Lung (tissue), 12 donors: ENCODE results near the gene ECD. TPM values are rescaled to one million over a fixed set of nuclear protein-coding genes. Genes with fewer than 3 reads are reported as not detected.

Experiments used
- ATAC-seq: fragments of 200-7000 bp; cut with Tn5 transposase; one replicate; pipeline ENCODE4 v1.9.1; 2020; ENCODE audit warnings: moderate number of reproducible peaks; ENCODE audit not compliant: insufficient read depth, low FRiP score
- DNase-seq, 3 donors: peaks; one replicate each; pipeline ENCODE4 v3.0.0-alpha.2; 2013 to 2017
- H3K27ac ChIP-seq, 2 donors: one replicate each; pipeline ENCODE4 v1.5.1; 2013; ENCODE audit warnings: mild to moderate bottlenecking in 2 of 2, moderate library complexity in 2 of 2, control low read depth in 1 of 2, inconsistent platforms in 1 of 2, low read depth in 1 of 2, low read length in 1 of 2
- H3K27me3 ChIP-seq, 3 donors: one replicate each; pipeline ENCODE4 v1.5.1; 2013; ENCODE audit warnings: low read length in 2 of 3; ENCODE audit not compliant: control insufficient read depth in 3 of 3, insufficient read depth in 3 of 3
- H3K36me3 ChIP-seq, 4 donors: one replicate each; pipeline ENCODE4 v1.5.1; 2013; ENCODE audit warnings: low read length in 4 of 4, mild to moderate bottlenecking in 1 of 4, moderate library complexity in 1 of 4; ENCODE audit not compliant: control insufficient read depth in 4 of 4, insufficient read depth in 4 of 4
- H3K4me1 ChIP-seq, 5 donors: one replicate each; pipeline ENCODE4 v1.5.1; 2013; ENCODE audit warnings: low read length in 5 of 5, mild to moderate bottlenecking in 2 of 5, moderate library complexity in 1 of 5; ENCODE audit not compliant: control insufficient read depth in 5 of 5, insufficient read depth in 5 of 5
- H3K4me3 ChIP-seq: one replicate; pipeline ENCODE4 v1.5.1; 2013; ENCODE audit warnings: mild to moderate bottlenecking, control low read depth, moderate library complexity
- H3K9ac ChIP-seq, 2 donors: one replicate each; pipeline ENCODE4 v1.5.1; 2013; ENCODE audit warnings: low read length in 2 of 2, control low read depth in 1 of 2; ENCODE audit not compliant: insufficient read depth in 1 of 2
- H3K9me3 ChIP-seq, 4 donors: one replicate each; pipeline ENCODE4 v1.5.1; 2013; ENCODE audit warnings: low read length in 3 of 4, mild to moderate bottlenecking in 1 of 4, moderate library complexity in 1 of 4; ENCODE audit not compliant: control insufficient read depth in 4 of 4, insufficient read depth in 3 of 4
- WGBS, 2 donors: extraction: QIAGEN DNeasy Blood & Tissue Kit; methylation state at CpG; one replicate each; pipeline ENCODE4 v1.1.7; 2013; 5-methylcytosine and 5-hydroxymethylcytosine counted together
- polyA plus RNA-seq, 2 donors: library from polyadenylated mRNA; stranded (reverse); fragments of 200-250 nt; gene quantifications; one replicate each; pipeline ENCODE4 v1.2.1, GENCODE V29; 2013
- total RNA-seq, 2 donors: library from RNA; depleted of rRNA in 1 of 2; stranded (reverse); fragments of >200 nt in 1 of 2; gene quantifications; one replicate each; pipeline ENCODE4 v1.2.1, GENCODE V29; 2014 to 2021
- TF ChIP-seq, protein P1 (sequence below): IDR thresholded peaks from 2 replicates; pipeline ENCODE4 v1.5.1; 2012; ENCODE audit warnings: mild to moderate bottlenecking; ENCODE audit errors: control extremely low read depth, extremely low read depth
- donor health status: control.
- donor health status: control.
- donor health status: Bipolar disorder and iron deficiency.
- donor health status: healthy.
- donor health status: DM: yes; HTN: yes; CAD: no.

The ECD gene
- total and polyA plus RNA-seq, 4 donors, result 11.2 to 29.5 (median 15.8) TPM

DNA sequence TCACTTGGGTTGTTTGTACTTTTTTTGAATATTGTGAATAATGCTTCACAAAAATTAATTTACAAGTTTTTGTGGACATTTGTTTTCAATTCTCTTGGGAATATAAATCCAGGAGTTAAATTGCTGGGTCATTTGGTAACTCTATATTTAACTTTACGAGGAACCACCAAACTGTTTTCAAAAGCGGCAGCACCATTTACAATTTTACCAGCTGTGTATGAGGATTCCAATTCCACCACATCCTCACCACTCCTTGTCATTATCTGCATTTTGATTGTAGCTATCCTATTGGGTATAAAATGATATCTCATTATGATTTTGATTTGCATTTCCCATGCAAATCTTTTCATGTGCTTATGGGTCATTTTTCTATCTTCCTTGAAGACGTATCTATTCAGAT lies 61.5 kb downstream of the ECD start:
- Histone ChIP-seq H3K9me3 (no peaks in the 10 kb centered on the region), H3K27me3 (no peaks in the 10 kb centered on the region), H3K9ac (no peak overlapping the region), H3K4me1 (no peaks in the 10 kb centered on the region), H3K4me3 (no peak overlapping the region), H3K36me3 (peaks cover 0 to 9% (median 2%) of the 10 kb centered on the region in 4 donors), H3K27ac (no peak overlapping the region)
- no peak for DNase-seq
- TF ChIP-seq, protein P1, sequence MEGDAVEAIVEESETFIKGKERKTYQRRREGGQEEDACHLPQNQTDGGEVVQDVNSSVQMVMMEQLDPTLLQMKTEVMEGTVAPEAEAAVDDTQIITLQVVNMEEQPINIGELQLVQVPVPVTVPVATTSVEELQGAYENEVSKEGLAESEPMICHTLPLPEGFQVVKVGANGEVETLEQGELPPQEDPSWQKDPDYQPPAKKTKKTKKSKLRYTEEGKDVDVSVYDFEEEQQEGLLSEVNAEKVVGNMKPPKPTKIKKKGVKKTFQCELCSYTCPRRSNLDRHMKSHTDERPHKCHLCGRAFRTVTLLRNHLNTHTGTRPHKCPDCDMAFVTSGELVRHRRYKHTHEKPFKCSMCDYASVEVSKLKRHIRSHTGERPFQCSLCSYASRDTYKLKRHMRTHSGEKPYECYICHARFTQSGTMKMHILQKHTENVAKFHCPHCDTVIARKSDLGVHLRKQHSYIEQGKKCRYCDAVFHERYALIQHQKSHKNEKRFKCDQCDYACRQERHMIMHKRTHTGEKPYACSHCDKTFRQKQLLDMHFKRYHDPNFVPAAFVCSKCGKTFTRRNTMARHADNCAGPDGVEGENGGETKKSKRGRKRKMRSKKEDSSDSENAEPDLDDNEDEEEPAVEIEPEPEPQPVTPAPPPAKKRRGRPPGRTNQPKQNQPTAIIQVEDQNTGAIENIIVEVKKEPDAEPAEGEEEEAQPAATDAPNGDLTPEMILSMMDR, result no peak
- ATAC-seq, result no peak
- 90 to 98% methylated on average over 3 of the region's 3 CpGs for WGBS, 2 donors

DNA sequence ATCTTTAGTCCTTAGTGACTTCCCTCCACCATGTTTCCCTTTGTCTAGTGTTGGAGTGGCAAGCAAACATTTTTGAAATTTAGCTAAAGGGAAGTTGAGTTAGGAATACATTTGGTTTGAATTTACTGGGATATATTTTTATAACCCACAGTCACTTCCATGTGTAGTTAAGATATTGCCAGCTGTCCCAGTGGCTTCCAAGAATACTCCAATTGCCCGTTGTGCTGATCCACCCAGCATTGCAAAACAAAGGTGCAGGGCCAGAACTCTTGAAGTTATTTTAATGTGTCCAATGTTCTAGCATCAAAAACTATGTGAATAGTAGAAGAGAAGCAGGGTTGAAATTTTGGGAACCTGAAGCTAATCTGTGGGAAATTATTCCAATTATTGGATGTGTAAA lies 68.7 kb downstream of the ECD start:
- H3K4me3 ChIP-seq, result no peak overlapping the region
- H3K9me3 ChIP-seq, result no peaks in the 10 kb centered on the region
- 70 to 79% methylated on average over 1 of the region's 1 CpG for WGBS, 2 donors
- no peak overlapping the region for H3K9ac ChIP-seq
- DNase-seq (no peak), ATAC-seq (no peak)
- peaks cover 0 to 5% (median 2%) of the 10 kb centered on the region in 4 donors for H3K36me3 ChIP-seq
- H3K27ac ChIP-seq, result peak overlapping the region in 1 of 2 donors; percentile 4
- TF ChIP-seq, protein P1, result no peak
- H3K27me3 ChIP-seq, result no peaks in the 10 kb centered on the region
- H3K4me1 ChIP-seq, result peaks cover 0 to 14% (median 5%) of the 10 kb centered on the region in 5 donors

DNA sequence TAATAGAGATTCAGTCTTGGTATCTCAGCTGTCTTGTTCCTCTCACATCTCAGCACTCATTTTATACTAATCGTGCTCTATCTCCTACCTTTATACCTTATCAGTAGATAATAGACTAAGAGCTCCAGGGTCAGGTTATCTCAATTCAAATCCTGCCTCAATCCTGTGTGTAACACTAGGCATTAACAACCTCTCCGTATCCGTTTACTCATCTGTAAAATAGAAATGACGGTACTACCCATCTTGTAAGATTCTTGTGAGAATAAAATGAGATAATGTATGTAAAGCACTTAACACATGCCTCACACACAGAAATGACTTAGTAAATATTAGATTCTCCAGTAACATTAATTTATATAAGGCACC lies 70.5 kb downstream of the ECD start:
- 48 to 60% methylated on average over 4 of the region's 4 CpGs for WGBS, 2 donors
- Histone ChIP-seq H3K36me3 (peaks cover 0 to 5% (median 2%) of the 10 kb centered on the region in 4 donors), H3K27ac (peak overlapping the region; percentile 81 to 94), H3K9ac (peak overlapping the region; percentile 87 to 97), H3K4me1 (peaks cover 0 to 18% (median 6%) of the 10 kb centered on the region in 5 donors), H3K9me3 (no peaks in the 10 kb centered on the region), H3K27me3 (no peaks in the 10 kb centered on the region), H3K4me3 (peak overlapping the region; percentile 5)
- no peak for DNase-seq
- TF ChIP-seq, protein P1, result no peak
- no peak for ATAC-seq
